T-helper 22 cell (primary cell): ENCODE data around the gene TSHZ2.
"Not testable (repeated sequence)": the region's sequence is repeated elsewhere in the genome, so short reads cannot be mapped to it uniquely, and the experiment has no call there.

Source experiments
- DNase-seq: peaks from one replicate; pipeline ENCODE4 v3.0.0-alpha.2; 2020; ENCODE audit warnings: low read depth

The TSHZ2 gene

GRCh38 chr20:53385941-53386767 is 414.0 kb downstream of the TSHZ2 start:
- no peak for DNase-seq

GRCh38 chr20:53387983-53388675 is 416.0 kb downstream of the TSHZ2 start:
- no peak for DNase-seq

- DNase-seq, result no peak
These were observed 417.6 kb downstream of the TSHZ2 start for GRCh38 chr20:53389516-53390300.

GRCh38 chr20:53390770-53391169 is 418.6 kb downstream of the TSHZ2 start:
- DNase-seq, result no peak

GRCh38 chr20:53394433-53394832 is 422.3 kb downstream of the TSHZ2 start:
- DNase-seq, result no peak

- DNase-seq, result no peak
These were observed 423.2 kb downstream of the TSHZ2 start for GRCh38 chr20:53395188-53395923.

GRCh38 chr20:53399083-53399482 is 426.9 kb downstream of the TSHZ2 start:
- DNase-seq, result no peak

- DNase-seq, result no peak
These were observed 427.6 kb downstream of the TSHZ2 start for GRCh38 chr20:53399592-53400335.

GRCh38 chr20:53402233-53403005 is 430.3 kb downstream of the TSHZ2 start:
- no peak for DNase-seq

GRCh38 chr20:53403029-53403428 is 430.9 kb downstream of the TSHZ2 start:
- no peak for DNase-seq

GRCh38 chr20:53405139-53405538 is 433.0 kb downstream of the TSHZ2 start:
- no peak for DNase-seq

- DNase-seq, result no peak
These were observed 434.4 kb downstream of the TSHZ2 start for GRCh38 chr20:53406580-53406979.

GRCh38 chr20:53408691-53409446 is 436.7 kb downstream of the TSHZ2 start:
- DNase-seq, result no peak

GRCh38 chr20:53409447-53409717 is 437.2 kb downstream of the TSHZ2 start:
- no peak for DNase-seq

- DNase-seq, result no peak
These were observed 439.0 kb downstream of the TSHZ2 start for GRCh38 chr20:53411129-53411528.

- no peak for DNase-seq
These were observed 439.7 kb downstream of the TSHZ2 start for GRCh38 chr20:53411891-53412290.

- no peak for DNase-seq
These were observed 440.5 kb downstream of the TSHZ2 start for GRCh38 chr20:53412577-53413185.

- DNase-seq, result no peak
These were observed 441.1 kb downstream of the TSHZ2 start for GRCh38 chr20:53413186-53413631.

GRCh38 chr20:53413845-53414244 is 441.7 kb downstream of the TSHZ2 start:
- DNase-seq, result not testable (repeated sequence)
